GM15510 (cell line): ENCODE results near the gene ZBTB25.

Experiments
- POLR2A ChIP-seq: IDR thresholded peaks from 3 replicates; pipeline ENCODE4 v1.6.1; 2011; ENCODE audit warnings: borderline replicate concordance; ENCODE audit not compliant: insufficient read length; ENCODE audit errors: extremely low read depth

The ZBTB25 gene

GRCh38 chr14:64525354-64525753, 21.7 kb upstream of the ZBTB25 start:
- TF ChIP-seq POLR2A, result no peak

- TF ChIP-seq POLR2A, result no peak
Observed at GRCh38 chr14:64522591-64523355, 19.1 kb upstream of the ZBTB25 start.

- TF ChIP-seq POLR2A, result no peak
Observed at GRCh38 chr14:64520699-64521098, 17.1 kb upstream of the ZBTB25 start.

GRCh38 chr14:64518229-64518628, 14.6 kb upstream of the ZBTB25 start:
- no peak for TF ChIP-seq POLR2A

- no peak for TF ChIP-seq POLR2A
Observed at GRCh38 chr14:64516969-64517368, 13.3 kb upstream of the ZBTB25 start.

GRCh38 chr14:64515053-64515452, 11.4 kb upstream of the ZBTB25 start:
- TF ChIP-seq POLR2A, result no peak

GRCh38 chr14:64513271-64513670, 9.6 kb upstream of the ZBTB25 start:
- TF ChIP-seq POLR2A, result no peak

GRCh38 chr14:64510825-64511671, 7.4 kb upstream of the ZBTB25 start:
- TF ChIP-seq POLR2A, result no peak

- TF ChIP-seq POLR2A, result no peak
Observed at GRCh38 chr14:64509036-64509435, 5.4 kb upstream of the ZBTB25 start.

- no peak for TF ChIP-seq POLR2A
Observed at GRCh38 chr14:64508215-64508776, 4.7 kb upstream of the ZBTB25 start.

- no peak for TF ChIP-seq POLR2A
Observed at GRCh38 chr14:64507376-64508156, 3.9 kb upstream of the ZBTB25 start.

GRCh38 chr14:64506721-64507120, 3.1 kb upstream of the ZBTB25 start:
- TF ChIP-seq POLR2A, result no peak

GRCh38 chr14:64504897-64505794, 1.5 kb upstream of the ZBTB25 start:
- peak; percentile 37 for TF ChIP-seq POLR2A
